Endometrium (tissue), 2 donors: ENCODE results near the gene DENND5A.
"Not testable (repeated sequence)": the region's sequence is repeated elsewhere in the genome, so short reads cannot be mapped to it uniquely, and the experiment has no call there.

ENCODE experiments used
- FAIRE-seq: peaks from 2 replicates; lab custom pipeline; 2012; peaks lifted over from hg19 to GRCh38; lab: Jason Lieb, UNC
- donor health status: control.
- donor health status: control.

The DENND5A gene

DNA sequence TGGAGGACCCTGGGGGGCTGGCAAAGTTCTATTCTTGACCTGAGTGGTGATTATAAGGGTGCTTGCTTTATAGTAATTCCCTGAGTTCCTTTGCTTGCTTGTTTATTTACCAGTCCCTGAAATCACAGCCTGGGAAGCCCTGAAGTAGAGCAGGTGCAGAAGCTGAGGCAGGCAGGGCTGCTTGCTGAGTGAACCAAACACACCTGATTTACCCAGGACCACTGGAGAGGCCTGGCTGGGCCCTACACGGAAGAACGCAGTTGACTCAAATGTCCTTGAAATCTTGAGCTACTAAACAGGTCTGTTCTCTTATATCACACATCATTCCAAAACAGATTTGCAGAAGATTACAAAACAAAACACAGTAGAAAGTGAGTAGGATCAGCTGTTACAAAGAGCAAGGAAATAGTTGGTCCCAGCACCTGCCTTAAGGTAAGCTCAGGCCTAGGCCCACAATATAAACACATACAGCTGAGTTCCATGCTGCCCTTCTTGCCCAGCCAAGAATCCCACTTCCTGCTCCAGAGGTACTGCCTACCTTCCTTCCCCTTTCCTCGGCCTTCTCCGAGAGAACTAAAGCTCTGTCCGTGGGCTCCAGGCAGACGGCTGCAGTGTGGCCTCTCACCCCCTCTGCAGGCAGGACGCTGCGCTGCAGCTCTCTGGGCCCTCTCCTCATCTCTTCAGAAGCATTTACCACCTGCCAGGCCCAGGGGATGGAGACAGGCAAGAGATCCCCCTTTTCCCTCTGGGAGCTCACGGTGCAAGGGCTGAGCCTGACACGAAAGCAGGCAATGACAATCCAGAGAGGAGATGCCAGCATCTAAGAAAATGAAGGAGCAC lies 127.6 kb downstream of the DENND5A start:
- FAIRE-seq = no peak

DNA sequence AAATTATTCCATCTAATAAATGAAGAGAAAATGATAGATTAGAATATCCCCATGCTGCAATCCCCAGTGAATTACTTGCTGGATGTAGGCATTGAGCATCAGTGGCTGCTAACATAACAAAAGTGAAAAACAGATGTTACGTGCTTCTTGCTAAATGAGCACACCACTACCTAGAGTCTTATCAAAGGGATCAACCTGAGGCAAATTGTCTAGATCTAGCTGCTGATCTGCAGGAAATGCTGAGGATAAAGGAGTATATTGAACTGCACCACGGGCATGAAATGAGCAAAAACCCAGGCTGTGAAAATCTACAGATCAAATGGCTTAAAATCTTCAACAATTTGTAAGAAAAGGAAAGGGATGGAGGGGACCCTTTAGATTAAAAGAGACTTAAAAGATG lies 128.4 kb downstream of the DENND5A start:
- no peak for FAIRE-seq

DNA sequence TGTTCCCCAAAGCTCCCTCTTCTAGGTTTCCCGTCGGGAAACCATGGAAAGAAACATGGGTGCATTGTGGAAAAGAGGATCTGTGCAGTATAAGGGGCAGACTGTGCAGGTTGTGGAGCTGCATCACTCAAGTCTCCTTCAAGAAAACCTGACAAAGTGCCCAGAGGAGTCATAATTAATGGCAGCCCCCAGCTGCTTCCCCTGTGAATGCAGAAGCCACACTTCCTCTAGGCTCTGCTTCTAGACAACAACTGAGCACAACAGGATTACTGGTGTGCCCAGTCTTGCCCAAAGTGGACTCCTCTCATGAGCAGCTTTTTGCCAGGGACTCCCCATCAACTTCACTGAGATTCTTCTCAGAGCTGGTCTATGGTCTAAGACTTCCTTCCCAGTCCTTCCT lies 131.2 kb downstream of the DENND5A start:
- FAIRE-seq = no peak

DNA sequence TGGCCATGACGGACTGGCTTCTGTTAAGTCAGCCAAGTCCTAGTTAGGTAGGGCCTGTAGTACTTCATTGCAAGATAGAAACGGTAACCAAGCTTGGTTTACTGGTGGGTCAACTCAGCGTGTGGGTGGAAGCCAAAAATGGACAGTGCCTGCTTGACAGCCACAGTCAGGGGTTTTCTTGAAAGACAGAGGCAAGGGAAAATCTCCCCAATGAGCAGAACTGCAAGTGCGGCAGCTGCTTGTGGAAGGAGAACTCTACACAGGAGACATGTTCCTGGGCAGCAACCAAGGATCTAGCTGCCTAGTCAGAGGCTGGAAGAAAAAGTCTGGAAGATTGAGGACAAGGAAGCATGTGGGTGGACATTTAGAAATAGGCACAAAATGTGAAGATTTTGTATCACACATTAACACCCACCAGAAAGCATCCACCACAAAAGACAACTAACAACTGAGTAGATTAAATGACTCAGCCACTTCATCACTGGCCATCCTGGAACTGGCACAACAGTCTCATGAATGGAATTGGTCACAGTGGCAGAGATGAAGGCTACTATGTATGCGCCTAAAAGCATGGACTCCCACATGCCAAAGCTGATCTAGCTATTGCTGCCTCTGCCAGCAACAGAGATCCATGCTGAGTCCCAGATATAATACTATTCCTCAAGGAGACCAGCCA lies 132.8 kb downstream of the DENND5A start:
- FAIRE-seq = no peak

DNA sequence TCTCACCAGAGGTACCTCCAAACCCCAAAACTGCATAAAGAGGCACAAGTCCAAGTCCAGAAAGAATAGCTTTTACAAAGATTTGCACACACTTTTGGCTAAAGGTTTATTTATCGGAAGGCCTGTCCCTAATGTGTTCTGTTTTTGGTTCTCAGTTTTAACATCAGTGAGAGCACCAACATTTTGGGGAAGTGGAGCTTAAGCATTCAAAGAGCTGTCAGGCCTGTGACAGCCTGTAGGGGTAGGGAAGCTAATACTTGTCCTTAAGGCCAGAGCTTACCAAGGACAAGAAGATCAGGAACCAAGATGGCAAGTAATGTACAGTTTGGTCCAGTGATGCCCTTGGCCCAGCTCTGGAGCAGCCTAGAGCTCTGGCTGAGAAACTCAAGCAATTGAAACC lies 134.9 kb downstream of the DENND5A start:
- no peak for FAIRE-seq

DNA sequence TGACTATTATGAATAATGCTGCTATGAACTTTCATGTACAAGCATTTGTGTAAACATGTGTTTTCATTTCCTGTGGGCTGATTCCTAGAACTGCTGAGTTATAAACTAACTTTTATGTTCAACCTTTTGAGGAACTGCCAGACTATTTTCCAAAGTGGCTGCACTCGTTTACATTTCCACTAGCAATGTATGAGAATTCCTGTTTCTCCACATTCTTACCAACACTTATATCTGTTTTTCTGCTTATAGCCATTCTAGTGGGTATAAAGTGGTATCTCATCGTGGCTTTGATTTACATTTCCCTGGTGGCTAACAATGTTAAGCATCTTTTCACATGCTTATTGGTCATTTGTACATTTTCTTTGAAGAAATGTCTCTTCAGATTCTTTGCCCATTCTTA lies 138.5 kb downstream of the DENND5A start:
- FAIRE-seq = no peak

DNA sequence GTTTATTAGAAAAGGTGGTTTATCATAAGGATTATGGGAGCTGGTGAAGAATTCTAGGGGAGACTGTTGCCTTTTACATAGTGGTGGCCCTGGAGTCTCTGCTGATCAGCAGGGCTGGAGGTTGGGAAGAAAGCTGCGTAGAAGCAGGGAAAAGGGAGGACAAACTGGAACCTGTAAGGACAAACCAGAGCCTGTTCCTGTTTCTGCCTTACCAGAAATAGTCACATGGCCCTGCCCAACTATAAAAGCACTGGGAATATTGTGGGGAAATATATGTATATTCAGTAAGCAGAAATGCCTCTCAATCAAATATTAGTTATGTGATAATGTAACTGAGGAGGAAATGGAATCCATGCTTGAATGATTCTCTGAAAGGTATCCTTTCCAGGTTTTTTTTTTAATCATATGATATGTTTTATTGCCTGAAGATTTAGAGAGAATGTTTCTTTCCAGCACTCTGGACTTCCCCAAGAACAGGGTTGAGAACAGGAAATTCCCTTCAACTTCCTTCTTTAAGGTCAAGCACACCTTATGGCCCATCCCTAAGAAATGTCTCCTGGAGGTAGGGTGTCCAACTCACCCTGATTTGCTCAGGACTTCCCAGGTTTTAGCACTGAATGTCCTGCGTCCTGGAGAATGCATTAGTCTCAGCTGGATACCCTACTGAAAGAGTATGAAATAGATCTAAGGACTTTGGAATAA lies 139.8 kb downstream of the DENND5A start:
- FAIRE-seq = no peak

DNA sequence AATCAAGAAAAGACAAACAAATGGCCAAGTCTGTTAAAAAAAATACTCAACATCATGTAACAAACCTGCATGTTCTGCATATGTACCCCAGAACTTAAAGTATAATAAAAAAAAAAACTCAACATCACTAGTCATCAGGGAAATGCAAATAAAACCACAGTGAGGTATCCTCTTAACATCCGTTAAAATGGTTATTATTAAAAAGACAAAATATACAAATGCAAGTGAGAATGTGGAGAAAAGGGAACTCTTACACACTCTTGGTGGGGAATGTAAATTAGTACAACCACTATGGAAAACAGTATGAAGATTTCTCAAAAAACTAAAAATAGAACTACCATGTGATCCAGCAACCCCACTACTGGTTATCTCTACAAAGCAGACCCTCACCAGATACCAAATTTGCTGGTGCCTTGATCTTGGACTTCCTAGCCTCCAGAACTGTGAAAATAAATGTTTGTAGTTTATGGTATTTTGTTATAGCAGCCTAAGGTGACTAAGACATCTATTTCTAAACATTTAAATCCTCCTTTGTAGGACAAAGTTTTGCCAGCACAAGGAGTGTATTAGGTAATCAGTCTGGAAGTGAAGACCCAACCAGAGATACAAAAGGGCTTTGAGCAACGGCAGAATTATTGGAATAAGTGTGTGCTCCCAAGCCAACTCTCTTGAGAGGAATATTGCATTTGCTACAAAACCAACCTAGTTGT lies 141.4 kb downstream of the DENND5A start:
- no peak for FAIRE-seq

DNA sequence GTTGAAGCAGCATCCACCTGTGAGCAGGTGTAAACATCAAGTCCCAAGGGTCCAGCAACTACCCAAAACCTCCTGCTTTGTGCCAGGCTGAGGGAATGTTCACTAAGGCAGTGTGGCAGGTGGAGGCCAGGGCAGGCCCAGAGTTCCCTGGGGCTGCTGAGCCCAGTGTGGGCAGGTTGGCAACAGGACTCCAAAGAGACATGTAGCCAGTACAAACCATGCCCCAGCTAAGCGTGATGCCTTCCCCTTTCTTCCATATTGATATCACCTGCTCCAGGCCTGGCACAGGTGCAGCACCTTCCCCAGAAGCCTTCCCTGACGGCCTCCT lies 143.7 kb downstream of the DENND5A start:
- FAIRE-seq = no peak

DNA sequence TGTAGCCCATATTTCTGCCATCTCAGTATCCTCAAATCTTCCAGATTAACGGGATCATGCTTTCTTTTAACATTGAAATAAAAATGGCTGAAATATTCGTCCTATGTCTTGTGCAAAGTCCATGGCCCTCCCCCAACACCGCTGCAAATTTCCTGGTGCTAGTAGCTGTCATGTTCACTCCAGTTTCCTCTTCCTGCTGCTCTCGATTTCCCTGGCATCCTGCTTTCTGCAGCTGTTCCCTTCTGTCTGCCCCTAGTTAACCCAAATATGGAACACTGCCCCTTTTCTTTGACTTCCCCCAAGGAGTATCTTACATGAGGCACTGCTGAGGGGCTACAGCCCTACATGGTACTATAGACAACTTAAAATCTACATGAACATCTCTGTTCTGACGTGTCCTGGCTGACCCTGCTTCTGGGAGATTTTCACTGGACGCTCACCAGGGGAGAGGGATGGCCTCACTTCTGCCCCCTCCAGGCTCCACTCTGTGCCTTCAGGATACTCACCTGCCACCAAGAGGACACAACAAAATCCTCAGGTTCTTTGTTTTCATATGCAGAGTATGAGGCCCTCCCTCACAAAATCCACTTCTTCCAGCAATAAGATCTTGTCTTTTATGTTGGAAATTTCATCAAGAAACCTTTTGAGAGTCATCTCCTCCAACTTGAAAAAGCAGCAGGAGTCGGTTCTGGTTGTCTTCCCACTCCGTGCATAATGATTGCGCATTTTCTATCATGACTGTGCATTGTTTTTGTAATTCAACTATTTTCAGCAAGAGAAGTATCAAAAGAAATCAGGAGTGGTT lies 144.3 kb downstream of the DENND5A start:
- no peak for FAIRE-seq

DNA sequence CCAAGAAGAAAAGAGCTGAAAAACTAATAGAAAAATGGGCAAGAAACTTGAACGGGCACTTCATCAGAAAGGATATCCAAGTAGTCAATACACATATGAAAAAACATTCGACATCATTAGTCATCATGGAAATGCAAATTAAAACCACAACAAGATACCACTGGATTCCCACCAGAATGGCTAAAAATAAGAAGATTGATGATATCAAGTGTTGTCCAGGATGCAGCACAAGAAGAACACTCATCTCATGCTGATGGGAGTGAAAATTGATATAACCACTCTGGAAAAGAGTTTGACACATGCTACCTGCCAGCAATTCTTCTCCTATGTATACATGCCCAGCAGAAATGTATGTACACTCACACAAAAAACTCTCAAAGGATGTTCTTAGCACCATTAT lies 146.9 kb downstream of the DENND5A start:
- FAIRE-seq = no peak

DNA sequence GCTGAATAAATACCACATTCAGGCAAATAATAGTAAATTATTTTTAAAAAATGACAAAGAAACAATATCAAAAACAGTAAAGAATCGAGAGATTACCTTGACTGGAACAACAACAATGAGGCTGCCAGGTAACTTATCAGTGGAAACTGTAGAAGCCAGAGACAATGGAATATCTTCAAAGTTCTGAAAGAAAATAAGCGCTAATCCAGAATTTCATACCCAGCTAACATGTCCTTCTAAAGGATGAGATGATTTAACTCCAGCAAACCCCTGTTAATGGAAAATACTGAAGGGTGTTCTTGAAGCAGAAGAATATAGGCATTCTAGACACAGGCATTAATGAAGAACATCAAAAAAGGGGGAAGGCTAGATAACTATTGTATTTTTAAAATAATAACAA lies 153.1 kb downstream of the DENND5A start:
- no peak for FAIRE-seq

DNA sequence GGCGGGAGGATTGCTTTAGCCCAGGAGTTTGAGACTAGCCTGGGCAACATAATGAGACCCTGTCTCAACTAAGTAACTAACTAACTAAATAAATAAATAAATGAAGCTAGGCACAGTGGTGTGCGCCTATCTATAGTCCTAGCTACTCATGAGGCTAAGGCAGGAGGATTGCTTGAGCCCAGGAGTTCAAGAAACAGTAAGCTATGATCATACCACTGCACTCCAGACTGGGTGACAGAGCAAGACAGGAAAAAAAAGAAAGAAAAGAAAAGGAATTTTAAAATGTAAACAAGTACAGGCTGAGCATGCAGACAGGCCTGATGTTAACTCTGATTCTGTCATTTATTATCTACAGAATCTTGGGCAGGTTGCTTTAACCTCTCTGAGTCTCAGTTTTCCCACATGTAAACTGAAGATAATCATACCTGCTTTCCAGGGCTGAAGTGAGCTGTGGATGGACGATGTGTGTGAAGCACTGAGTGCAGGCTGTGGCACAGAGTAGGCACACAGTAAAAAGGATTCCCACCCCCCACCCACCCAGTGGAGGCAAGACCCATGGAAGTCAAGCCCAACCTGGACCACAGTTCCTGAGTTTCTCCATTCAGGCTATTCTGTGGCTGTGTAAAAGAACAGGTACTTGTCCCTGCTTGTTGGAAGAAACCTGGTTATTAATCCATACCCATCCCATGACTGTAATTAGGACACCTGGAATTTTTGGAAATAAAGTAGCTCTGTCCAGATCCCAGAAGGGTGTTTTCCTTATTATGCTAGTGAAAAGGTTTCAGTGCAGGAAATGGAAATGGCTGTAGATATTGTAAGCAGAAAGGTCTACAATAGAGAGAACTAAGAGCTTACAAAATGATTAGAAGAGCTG lies 155.1 kb downstream of the DENND5A start:
- no peak for FAIRE-seq

DNA sequence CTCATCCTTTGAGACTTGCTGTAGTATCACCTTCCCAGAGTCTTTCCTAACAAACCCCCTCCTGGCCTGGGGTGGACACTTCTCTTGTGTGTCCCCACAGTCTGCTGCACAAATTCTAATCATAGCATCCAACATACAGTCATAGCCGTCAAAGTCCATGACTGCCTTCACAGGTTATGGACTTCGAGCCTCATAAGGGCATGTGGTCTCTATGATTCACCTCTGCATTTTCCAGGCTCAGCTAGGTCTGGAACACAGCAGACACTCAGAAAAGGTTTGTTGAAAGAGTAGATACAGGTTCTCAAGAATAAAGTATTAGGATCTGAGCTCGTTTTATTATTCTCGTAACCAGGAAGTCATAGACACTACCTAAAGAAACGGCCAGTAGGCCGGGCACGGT lies 160.6 kb downstream of the DENND5A start:
- FAIRE-seq = no peak

DNA sequence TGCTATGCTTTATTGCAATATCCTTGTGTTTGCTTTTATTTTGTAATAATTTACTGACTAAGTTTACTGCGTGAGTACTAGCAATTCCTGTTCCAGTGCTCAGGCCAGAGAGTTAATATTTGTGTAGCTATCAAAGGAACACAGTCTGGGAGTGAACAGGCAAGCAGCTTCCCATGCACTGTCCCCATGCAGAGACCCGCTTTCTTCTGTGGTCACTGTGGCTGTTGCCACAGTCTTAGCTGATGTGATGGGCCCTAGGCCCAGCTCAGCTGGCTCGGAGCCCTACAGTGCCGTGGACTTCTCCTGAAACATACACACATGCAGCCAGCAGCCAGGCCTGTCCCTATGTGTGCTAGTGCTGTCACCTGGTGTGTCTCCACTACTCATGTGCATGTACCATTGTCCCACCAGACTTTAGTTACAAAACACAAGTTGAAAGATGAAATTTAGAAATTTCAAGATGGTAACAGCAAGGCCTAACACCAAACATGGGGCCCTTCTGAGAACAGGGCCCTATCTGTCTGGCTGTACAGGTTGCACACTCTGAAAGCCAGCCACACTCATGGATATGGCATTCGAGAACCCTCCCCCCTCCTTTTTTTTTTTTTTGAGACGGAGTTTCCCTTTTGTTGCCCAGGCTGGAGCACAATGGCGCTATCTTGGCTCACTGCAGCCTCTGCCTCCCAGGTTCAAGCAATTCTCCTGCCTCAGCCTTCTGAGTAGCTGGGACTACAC lies 161.4 kb downstream of the DENND5A start:
- no peak for FAIRE-seq

DNA sequence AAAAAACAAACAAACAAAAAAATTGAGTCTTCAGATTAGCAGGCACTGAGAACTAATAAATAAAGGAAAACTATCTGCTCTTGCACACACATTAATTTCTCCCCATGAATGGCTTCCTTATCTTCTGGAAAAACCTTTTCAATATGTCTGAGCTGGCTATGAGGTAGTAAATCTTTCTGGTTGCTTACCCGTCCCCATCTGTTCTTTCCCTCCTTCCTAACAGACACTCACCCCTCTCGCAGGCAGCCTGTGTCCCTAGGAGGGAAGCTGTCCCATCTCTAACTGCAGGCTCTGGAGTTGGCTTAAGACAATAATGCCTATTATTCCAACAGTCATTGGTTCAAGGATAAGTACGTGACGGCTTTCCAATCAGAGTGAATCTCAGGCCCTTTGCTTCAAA lies 165.5 kb downstream of the DENND5A start:
- FAIRE-seq = no peak

DNA sequence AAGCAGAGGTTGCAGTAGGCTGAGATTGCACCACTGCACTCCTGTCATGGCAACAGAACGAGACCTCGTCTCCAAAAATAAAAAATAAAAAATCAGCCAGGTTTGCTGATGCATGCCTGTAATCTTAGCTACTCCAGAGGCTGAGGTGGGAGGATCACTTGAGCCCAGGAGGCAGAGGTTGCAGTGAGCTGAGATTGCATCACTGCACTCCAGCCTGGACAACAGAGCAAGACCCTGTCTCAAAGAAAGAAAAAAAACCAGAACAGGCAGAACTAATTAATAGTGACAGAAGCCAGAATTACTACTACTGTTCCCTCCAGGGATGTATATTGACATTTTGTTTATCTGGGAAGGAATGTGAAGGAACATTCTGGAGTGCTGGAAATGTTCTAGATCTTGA lies 166.7 kb downstream of the DENND5A start:
- not testable (repeated sequence) for FAIRE-seq

DNA sequence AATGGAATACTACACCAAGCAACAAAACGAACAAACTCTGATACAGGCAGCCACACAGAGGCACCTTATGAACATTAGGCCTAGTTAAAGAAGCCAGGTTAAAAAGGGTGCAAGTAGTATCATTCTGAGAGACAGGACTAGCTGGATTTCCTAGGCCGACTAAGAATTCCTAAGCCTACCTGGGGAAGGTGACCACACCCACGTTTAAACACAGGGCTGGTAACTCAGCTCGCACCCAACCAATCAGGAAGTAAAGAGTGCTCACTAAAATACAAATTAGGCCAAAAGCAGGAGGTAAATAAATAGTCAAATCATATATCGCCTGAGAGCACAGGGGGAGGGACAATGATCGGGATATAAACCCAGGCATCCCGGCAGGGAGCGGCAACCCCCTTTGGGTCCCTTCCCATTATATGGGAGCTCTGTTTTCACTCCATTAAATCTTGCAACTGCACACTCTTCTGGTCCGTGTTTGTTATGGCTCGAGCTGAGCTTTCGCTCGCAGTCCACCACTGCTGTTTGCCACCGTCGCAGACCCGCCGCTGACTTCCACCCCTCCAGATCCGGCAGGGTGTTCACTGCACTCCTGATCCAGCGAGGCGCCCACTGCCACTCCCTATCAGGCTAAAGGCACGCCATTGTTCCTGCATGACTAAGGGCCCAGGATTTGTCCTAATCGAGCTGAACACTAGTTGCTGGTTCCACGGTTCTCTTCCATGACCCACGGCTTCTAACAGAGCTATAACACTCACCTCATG lies 167.8 kb downstream of the DENND5A start:
- FAIRE-seq = not testable (repeated sequence)

DNA sequence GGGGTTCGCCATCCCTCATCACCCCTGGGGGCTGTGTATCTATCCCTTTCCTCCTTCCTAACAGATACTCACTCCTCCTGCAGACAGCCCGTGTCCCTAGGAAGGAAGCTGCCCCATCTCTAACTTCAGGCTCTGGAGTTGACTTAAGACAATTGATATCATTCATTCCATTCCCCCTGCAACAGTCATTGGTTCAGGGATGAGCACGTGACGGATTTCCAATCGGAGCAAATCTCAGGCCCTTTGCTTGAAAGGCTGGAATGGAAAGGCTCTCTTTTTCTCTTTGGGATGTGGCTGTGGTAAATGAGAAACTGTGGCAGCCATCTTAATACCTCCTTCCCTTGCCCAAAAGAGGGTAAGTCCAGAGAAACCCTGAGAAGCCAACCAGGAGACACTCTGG lies 168.7 kb downstream of the DENND5A start:
- no peak for FAIRE-seq
